Measurements from ENCODE around the gene SDHB. TPM values are rescaled to one million over a fixed set of nuclear protein-coding genes. Genes with fewer than 3 reads are reported as not detected.

Gene SDHB
- total RNA-seq, 1 experiment from 2014 or later = 336 TPM

DNA sequence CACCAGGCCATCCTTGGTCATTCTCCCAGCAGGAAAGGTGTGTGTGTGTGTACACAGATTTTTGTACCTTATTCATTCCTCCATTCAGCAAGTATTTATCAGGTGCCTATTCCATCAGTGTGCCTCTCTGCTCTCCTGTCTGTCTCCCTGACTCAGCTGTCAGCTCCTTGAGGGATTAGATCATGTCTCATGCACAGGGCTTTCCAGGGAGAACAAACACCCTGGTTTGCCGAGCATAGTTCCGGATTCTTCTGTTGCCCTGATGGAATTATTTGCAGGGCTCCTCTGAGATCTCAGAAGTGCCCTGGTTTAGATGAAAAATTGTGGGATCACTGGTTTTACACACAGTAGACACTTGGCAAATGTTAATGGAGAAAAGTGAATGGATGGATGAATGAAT lies 8.1 kb upstream of the SDHB start:
- TF ChIP-seq EZH2phosphoT487 (IDR thresholded peaks at IDR 0.05; ENCODE audit: borderline replicate concordance, low read length) (no peak), EZH2 (IDR thresholded peaks at IDR 0.05; ENCODE audit: low read length, unreplicated experiment) (no peak)
- TF ChIP-seq, protein P1, sequence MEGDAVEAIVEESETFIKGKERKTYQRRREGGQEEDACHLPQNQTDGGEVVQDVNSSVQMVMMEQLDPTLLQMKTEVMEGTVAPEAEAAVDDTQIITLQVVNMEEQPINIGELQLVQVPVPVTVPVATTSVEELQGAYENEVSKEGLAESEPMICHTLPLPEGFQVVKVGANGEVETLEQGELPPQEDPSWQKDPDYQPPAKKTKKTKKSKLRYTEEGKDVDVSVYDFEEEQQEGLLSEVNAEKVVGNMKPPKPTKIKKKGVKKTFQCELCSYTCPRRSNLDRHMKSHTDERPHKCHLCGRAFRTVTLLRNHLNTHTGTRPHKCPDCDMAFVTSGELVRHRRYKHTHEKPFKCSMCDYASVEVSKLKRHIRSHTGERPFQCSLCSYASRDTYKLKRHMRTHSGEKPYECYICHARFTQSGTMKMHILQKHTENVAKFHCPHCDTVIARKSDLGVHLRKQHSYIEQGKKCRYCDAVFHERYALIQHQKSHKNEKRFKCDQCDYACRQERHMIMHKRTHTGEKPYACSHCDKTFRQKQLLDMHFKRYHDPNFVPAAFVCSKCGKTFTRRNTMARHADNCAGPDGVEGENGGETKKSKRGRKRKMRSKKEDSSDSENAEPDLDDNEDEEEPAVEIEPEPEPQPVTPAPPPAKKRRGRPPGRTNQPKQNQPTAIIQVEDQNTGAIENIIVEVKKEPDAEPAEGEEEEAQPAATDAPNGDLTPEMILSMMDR (conservative IDR thresholded peaks at IDR 0.05; ENCODE audit: low read depth, low read length) = no peak
- Histone ChIP-seq H3K9me2 (replicated peaks; ENCODE audit: low read length) (no peaks in the 10 kb centered on the region), H2AFZ (ENCODE audit: low read length) (no peak overlapping the region), H3K36me3 (ENCODE audit: low read depth, low read length) (no peaks in the 10 kb centered on the region), H3K27ac (ENCODE audit: low read length) (no peak overlapping the region), H3K4me3 (ENCODE audit: low read length) (no peak overlapping the region), H3F3A (ENCODE audit: low read length, unreplicated experiment) (no peaks in the 10 kb centered on the region), H3K27me3 (ENCODE audit: low read length) (no peaks in the 10 kb centered on the region), H3K4me2 (ENCODE audit: low read length) (no peak overlapping the region), H3K9ac (ENCODE audit: low read length) (no peak overlapping the region), H3K4me1 (ENCODE audit: insufficient read depth, low read length) (0 out of 2 replicates have a peak, but pooled peaks cover 5% of the 10 kb centered on the region), H3K9me3 (ENCODE audit: low read length) (no peaks in the 10 kb centered on the region), H3K79me2 (ENCODE audit: low read length) (no peaks in the 10 kb centered on the region), H4K20me1 (ENCODE audit: low read length) (no peaks in the 10 kb centered on the region)
- BruUV-seq (replicated peaks) = no TSS peak
- DNase-seq (no peak), ATAC-seq (no peak)
- intact Hi-C loops (cut with micrococcal nuclease) = no loop called here
- CTCF ChIA-PET = no interaction called here
- POLR2A ChIA-PET (ENCODE audit: unreplicated experiment) = no interaction called here

DNA sequence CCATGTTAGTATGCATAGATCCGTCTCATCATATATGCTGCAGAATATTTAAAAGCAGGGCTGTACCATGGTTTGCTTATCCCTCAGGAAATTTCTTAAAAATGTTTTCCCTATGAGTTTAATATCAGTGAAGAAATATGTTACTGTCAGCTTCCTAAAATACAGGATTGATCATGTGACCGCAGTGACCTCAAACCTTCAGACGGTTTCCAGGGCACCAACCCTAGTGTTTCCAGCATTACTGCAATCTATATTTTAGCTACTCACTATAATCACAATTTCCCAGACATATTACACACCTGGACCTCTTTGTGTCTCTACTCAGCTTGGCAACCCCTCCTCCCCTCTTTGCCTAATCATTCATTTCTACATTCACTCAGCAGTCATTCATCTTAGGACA lies 7.7 kb upstream of the SDHB start:
- Histone ChIP-seq H4K20me1 (ENCODE audit: low read length) (no peaks in the 10 kb centered on the region), H2AFZ (ENCODE audit: low read length) (no peak overlapping the region), H3K4me2 (ENCODE audit: low read length) (no peak overlapping the region), H3K4me3 (ENCODE audit: low read length) (no peak overlapping the region), H3F3A (ENCODE audit: low read length, unreplicated experiment) (no peaks in the 10 kb centered on the region), H3K27me3 (ENCODE audit: low read length) (no peaks in the 10 kb centered on the region), H3K4me1 (ENCODE audit: insufficient read depth, low read length) (0 out of 2 replicates have a peak, but pooled peaks cover 5% of the 10 kb centered on the region), H3K9ac (ENCODE audit: low read length) (no peak overlapping the region), H3K79me2 (ENCODE audit: low read length) (no peaks in the 10 kb centered on the region), H3K27ac (ENCODE audit: low read length) (no peak overlapping the region), H3K36me3 (ENCODE audit: low read depth, low read length) (no peaks in the 10 kb centered on the region), H3K9me2 (replicated peaks; ENCODE audit: low read length) (no peaks in the 10 kb centered on the region), H3K9me3 (ENCODE audit: low read length) (no peaks in the 10 kb centered on the region)
- no TSS peak for BruUV-seq (replicated peaks)
- ATAC-seq (no peak), DNase-seq (no peak)
- TF ChIP-seq, protein P1 (conservative IDR thresholded peaks at IDR 0.05; ENCODE audit: low read depth, low read length) = no peak
- TF ChIP-seq EZH2phosphoT487 (IDR thresholded peaks at IDR 0.05; ENCODE audit: borderline replicate concordance, low read length) = no peak
- no peak for TF ChIP-seq EZH2 (IDR thresholded peaks at IDR 0.05; ENCODE audit: low read length, unreplicated experiment)
- intact Hi-C loops (cut with micrococcal nuclease) = no loop called here
- CTCF ChIA-PET = no interaction called here
- POLR2A ChIA-PET (ENCODE audit: unreplicated experiment) = no interaction called here

DNA sequence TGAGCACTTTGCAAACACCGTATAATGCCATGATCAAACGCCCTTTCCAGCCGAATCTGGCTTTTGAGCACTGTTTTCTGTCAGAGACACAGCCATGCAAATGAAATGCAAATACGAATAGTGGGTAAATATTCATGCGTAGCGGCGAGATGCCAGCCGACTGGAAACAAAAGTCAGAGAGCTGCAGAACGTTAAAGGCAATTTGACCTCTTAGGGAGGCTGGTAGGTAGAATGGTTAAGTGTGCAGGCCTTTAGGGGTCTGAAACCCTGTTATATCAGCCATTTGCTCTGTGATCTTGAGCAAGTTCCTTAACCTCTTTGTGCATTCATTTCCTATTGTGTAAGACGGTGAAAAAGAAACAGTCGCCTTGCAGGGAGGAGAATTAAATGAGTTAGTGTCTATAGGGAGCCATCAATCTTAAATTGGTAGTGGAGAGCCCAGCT lies 6.5 kb upstream of the SDHB start:
- Histone ChIP-seq H3K9me2 (replicated peaks; ENCODE audit: low read length) (no peaks in the 10 kb centered on the region), H3F3A (ENCODE audit: low read length, unreplicated experiment) (no peaks in the 10 kb centered on the region), H4K20me1 (ENCODE audit: low read length) (no peaks in the 10 kb centered on the region), H3K27ac (ENCODE audit: low read length) (no peak overlapping the region), H3K4me3 (ENCODE audit: low read length) (no peak overlapping the region), H3K9ac (ENCODE audit: low read length) (no peak overlapping the region), H3K9me3 (ENCODE audit: low read length) (no peaks in the 10 kb centered on the region), H3K4me1 (ENCODE audit: insufficient read depth, low read length) (0 out of 2 replicates have a peak, but pooled peaks cover 5% of the 10 kb centered on the region), H3K36me3 (ENCODE audit: low read depth, low read length) (no peaks in the 10 kb centered on the region), H3K79me2 (ENCODE audit: low read length) (no peaks in the 10 kb centered on the region), H3K4me2 (ENCODE audit: low read length) (no peak overlapping the region), H2AFZ (ENCODE audit: low read length) (no peak overlapping the region), H3K27me3 (ENCODE audit: low read length) (no peaks in the 10 kb centered on the region)
- intact Hi-C loops (cut with micrococcal nuclease) = no loop called here
- ChIA-PET CTCF (interaction anchor here (1.1 kb wide), 1 partner anchor 15 kb away, joined by 3 read pairs; no protein-coding TSS in a partner anchor), POLR2A (ENCODE audit: unreplicated experiment) (no interaction called here)
- no TSS peak for BruUV-seq (replicated peaks)
- DNase-seq = no peak
- ATAC-seq = no peak
- TF ChIP-seq EZH2phosphoT487 (IDR thresholded peaks at IDR 0.05; ENCODE audit: borderline replicate concordance, low read length) = no peak
- TF ChIP-seq, protein P1 (conservative IDR thresholded peaks at IDR 0.05; ENCODE audit: low read depth, low read length) = no peak
